Transverse colon (tissue), 4 donors: ENCODE measurements around the gene PSORS1C2. TPM values are rescaled to one million over a fixed set of nuclear protein-coding genes. Genes with fewer than 3 reads are reported as not detected.

Experiments used
- DNase-seq: peaks from one replicate; pipeline ENCODE4 v3.0.0-alpha.2; 2019
- H3K27ac ChIP-seq, 4 donors: fragments of 200-600 bp; sonication (generic); 2 replicates each; pipeline ENCODE4 v1.5.1; 2016 to 2018; ENCODE audit warnings: inconsistent platforms in 4 of 4
- H3K27me3 ChIP-seq: fragments of 200-600 bp; sonication (generic); 2 replicates; pipeline ENCODE4 v1.5.1; 2017; ENCODE audit warnings: inconsistent platforms
- H3K36me3 ChIP-seq, 4 donors: fragments of 200-600 bp; sonication (generic); 2 replicates each; pipeline ENCODE4 v1.5.1; 2017 to 2019; ENCODE audit warnings: inconsistent platforms in 4 of 4
- H3K4me1 ChIP-seq, 4 donors: fragments of 200-600 bp; sonication (generic); 2 replicates each; pipeline ENCODE4 v1.5.1; 2017 to 2020; ENCODE audit warnings: inconsistent platforms in 4 of 4
- H3K4me3 ChIP-seq, 4 donors: fragments of 200-600 bp; sonication (generic); 1 replicate in 1 of 4; 2 replicates in 3 of 4; pipeline versions ENCODE4 v1.5.1 to v1.6.1; 2017 to 2019; ENCODE audit warnings: inconsistent platforms in 4 of 4
- H3K9me3 ChIP-seq, 2 donors: fragments of 200-600 bp; sonication (generic); 2 replicates each; pipeline ENCODE4 v1.5.1; 2017 to 2019; ENCODE audit warnings: inconsistent platforms in 2 of 2
- EP300 ChIP-seq: sonication (generic); formaldehyde crosslinking; IDR thresholded peaks from one replicate; pipeline ENCODE4 v1.6.1; 2017; ENCODE audit warnings: antibody characterized with exemption, low read depth
- POLR2A ChIP-seq: fragments of 450-650 bp; IDR thresholded peaks from one replicate; pipeline ENCODE4 v1.6.1; 2016; ENCODE audit warnings: antibody characterized with exemption, mild to moderate bottlenecking, moderate library complexity
- POLR2AphosphoS5 ChIP-seq, 3 donors: sonication (generic); formaldehyde crosslinking; IDR thresholded peaks; one replicate each; pipeline ENCODE4 v1.6.1; 2016; ENCODE audit warnings: antibody characterized with exemption in 3 of 3
- WGBS, 2 donors: methylation state at CpG; one replicate each; pipeline ENCODE4 v1.1.5; 2018; ENCODE audit warnings: low coverage in 1 of 2; 5-methylcytosine and 5-hydroxymethylcytosine counted together
- in situ Hi-C, 4 donors: fragments of 200-750 bp; cut with MboI; loops; one replicate each; pipeline versions ENCODE4 v1.15.0 to v1.15.1; 2017; ENCODE audit warnings: low sequenced_read_pairs in 3 of 4, low pct_ligation_motif_present in 1 of 4, low pct_unique_long_range_greater_than_20kb in 1 of 4
- intact Hi-C: fragments of 100-400 bp; cut with DNase I; formaldehyde crosslinking; loops from one replicate; pipeline ENCODE4 v1.15.1; 2023; ENCODE audit warnings: low total_unique reads
- total RNA-seq, 4 donors: library from RNA; depleted of rRNA; stranded (reverse); fragments of >200 nt; gene quantifications; one replicate each; pipeline ENCODE4 v1.1.0, GENCODE V29; 2016
- TF ChIP-seq, protein P1 (sequence below), 5 experiments: fragments of 200-600 bp in 3 of 5; fragments of 450-650 bp in 2 of 5; sonication (generic) in 3 of 5; IDR thresholded peaks; 1 replicate in 2 of 5; 2 replicates in 3 of 5; pipeline ENCODE4 v1.5.1; 2016 to 2017; ENCODE audit warnings: antibody characterized with exemption in 5 of 5, inconsistent platforms in 3 of 5, mild to moderate bottlenecking in 2 of 5, moderate library complexity in 1 of 5

The PSORS1C2 gene
- total RNA-seq, 4 donors from 2014 or later: not detected

DNA sequence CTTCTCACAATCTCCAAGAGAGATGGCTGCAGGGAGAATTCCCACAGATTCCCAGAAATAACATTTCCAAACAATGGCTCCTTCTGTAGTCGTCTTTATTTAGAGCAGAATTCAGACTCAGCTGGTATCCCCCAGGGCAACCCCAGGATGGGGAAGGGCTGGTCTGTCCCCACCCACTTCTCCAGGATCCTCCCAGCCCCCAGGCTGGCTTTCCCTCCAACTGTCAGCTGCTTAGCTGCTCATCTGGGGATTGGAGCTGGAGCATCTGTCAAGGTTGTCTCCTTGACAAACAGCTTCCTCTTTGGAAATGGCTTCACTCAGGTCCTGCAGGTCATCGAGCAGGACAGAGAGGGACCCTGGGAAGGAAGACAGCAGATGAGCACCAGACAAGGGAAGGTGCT, 3.5 kb upstream of the PSORS1C2 start:
- H3K36me3 ChIP-seq: no peaks in the 10 kb centered on the region

DNA sequence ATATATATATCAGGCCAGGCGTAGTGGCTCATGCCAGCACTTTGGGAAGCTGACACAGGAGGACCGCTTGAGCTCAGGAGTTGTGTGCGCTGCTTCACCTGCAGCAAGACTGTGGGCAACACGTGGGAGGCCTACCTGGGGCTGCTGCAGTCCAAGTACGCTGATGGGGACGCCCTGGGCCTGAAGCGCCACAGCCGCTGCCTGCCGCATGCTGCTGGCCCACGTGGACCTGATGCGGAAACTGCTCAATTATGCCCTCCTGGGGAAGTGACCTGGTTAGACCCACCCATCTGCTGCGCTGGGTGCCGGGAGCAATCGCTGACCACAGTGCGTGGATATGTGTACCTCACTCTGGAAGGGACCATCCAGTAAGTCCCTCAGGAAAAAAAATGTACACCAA, 1.8 kb upstream of the PSORS1C2 start:
- H3K9me3 ChIP-seq: no peaks in the 10 kb centered on the region
- H3K27ac ChIP-seq: no peak overlapping the region
- no peak for TF ChIP-seq POLR2A
- TF ChIP-seq, protein P1, sequence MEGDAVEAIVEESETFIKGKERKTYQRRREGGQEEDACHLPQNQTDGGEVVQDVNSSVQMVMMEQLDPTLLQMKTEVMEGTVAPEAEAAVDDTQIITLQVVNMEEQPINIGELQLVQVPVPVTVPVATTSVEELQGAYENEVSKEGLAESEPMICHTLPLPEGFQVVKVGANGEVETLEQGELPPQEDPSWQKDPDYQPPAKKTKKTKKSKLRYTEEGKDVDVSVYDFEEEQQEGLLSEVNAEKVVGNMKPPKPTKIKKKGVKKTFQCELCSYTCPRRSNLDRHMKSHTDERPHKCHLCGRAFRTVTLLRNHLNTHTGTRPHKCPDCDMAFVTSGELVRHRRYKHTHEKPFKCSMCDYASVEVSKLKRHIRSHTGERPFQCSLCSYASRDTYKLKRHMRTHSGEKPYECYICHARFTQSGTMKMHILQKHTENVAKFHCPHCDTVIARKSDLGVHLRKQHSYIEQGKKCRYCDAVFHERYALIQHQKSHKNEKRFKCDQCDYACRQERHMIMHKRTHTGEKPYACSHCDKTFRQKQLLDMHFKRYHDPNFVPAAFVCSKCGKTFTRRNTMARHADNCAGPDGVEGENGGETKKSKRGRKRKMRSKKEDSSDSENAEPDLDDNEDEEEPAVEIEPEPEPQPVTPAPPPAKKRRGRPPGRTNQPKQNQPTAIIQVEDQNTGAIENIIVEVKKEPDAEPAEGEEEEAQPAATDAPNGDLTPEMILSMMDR (IDR thresholded peaks at IDR 0.05): no peak
- no peak for TF ChIP-seq EP300
- no peak for TF ChIP-seq POLR2AphosphoS5 (IDR thresholded peaks at IDR 0.05)
- no peaks in the 10 kb centered on the region for H3K27me3 ChIP-seq
- peaks cover 0 to 35% (median 25%) of the 10 kb centered on the region in 4 donors for H3K4me1 ChIP-seq
- no peak for DNase-seq
- no peaks in the 10 kb centered on the region for H3K36me3 ChIP-seq
- no peak overlapping the region for H3K4me3 ChIP-seq
- in situ Hi-C loops: no loop called here
- intact Hi-C loops: no loop called here
- WGBS, 2 donors: 0 to 98% methylated on average over 1 to 15 of the region's 15 CpGs

More for the DNA sequence above, 3.5 kb upstream of the PSORS1C2 start:
- Histone ChIP-seq H3K4me1 (peaks cover 0 to 34% (median 25%) of the 10 kb centered on the region in 4 donors), H3K9me3 (no peaks in the 10 kb centered on the region), H3K4me3 (no peak overlapping the region), H3K27ac (peak overlapping the region in 2 of 4 donors; percentile 84 to 91), H3K27me3 (no peaks in the 10 kb centered on the region)
- in situ Hi-C loops (no loop called here), intact Hi-C loops (no loop called here)
- 60 to 75% methylated on average over 1 to 2 of the region's 2 CpGs for WGBS, 2 donors
- no peak for DNase-seq
- TF ChIP-seq POLR2A (no peak), EP300 (no peak), POLR2AphosphoS5 (IDR thresholded peaks at IDR 0.05) (no peak)
- TF ChIP-seq, protein P1 (IDR thresholded peaks at IDR 0.05): no peak

DNA sequence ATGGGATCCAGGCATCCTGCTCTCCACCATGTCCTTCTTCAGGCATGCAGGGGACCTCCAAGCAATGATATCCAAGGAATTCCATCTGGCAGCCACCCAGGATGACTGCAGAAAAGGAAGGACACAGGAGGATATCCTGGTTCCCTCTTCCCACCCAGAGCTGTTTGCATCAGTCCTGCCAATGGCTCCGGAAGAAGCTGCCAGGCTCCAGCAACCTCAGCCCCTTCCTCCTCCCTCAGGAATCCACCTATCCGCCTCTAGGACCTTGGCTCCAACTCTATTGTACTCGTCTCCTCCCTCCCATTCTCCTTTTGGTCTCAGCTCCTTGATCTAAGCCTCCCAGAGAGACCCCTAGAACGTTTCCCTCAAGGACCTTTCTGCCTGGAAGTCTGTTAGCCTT, 733 bp upstream of the PSORS1C2 start:
- no peaks in the 10 kb centered on the region for H3K27me3 ChIP-seq
- H3K36me3 ChIP-seq: no peaks in the 10 kb centered on the region
- intact Hi-C loops (loop anchor here (5.0 kb wide), 1 partner anchor 228 kb away; no protein-coding TSS in a partner anchor), in situ Hi-C loops (loop anchor here (5.0 to 10.0 kb wide), 6 partner anchors 53 to 305 kb away; no protein-coding TSS in a partner anchor)
- H3K4me3 ChIP-seq: no peak overlapping the region
- no peak overlapping the region for H3K27ac ChIP-seq
- peaks cover 0 to 26% (median 17%) of the 10 kb centered on the region in 4 donors for H3K4me1 ChIP-seq
- no peak for TF ChIP-seq POLR2A
- TF ChIP-seq, protein P1 (IDR thresholded peaks at IDR 0.05): no peak
- TF ChIP-seq POLR2AphosphoS5 (IDR thresholded peaks at IDR 0.05): no peak
- no peak for TF ChIP-seq EP300
- 33 to 39% methylated on average over 1 to 4 of the region's 4 CpGs for WGBS, 2 donors
- no peaks in the 10 kb centered on the region for H3K9me3 ChIP-seq
- no peak for DNase-seq

DNA sequence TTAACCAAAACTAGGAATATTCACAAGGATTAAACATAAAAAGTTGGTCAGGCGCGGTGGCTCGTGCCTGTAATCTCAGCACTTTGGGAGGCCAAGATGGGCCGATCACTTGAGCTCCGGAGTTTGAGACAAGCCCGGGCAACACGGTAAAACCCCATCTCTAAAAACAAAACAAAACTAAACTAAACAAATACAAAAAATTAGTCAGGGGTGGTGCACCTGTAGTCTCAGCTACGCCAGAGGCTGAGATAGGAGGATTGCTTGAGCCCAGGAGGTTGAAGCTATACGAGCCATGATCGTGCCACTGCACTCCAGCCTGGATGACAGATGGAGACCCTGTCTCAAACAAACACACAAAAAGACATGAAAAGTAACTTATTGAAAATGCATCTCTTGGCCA, 3.2 kb downstream of the PSORS1C2 start:
- no peak for TF ChIP-seq POLR2A
- TF ChIP-seq EP300: no peak
- TF ChIP-seq, protein P1 (IDR thresholded peaks at IDR 0.05): no peak
- no peak for TF ChIP-seq POLR2AphosphoS5 (IDR thresholded peaks at IDR 0.05)
- Histone ChIP-seq H3K9me3 (no peaks in the 10 kb centered on the region), H3K27ac (no peak overlapping the region), H3K4me1 (peaks cover 0 to 11% (median 6%) of the 10 kb centered on the region in 4 donors), H3K4me3 (no peak overlapping the region), H3K27me3 (no peaks in the 10 kb centered on the region), H3K36me3 (no peaks in the 10 kb centered on the region)
- DNase-seq: no peak
- 63 to 78% methylated on average over 8 to 10 of the region's 10 CpGs for WGBS, 2 donors
- in situ Hi-C loops: loop anchor here (5.0 to 10.0 kb wide), 6 partner anchors 57 to 309 kb away; no protein-coding TSS in a partner anchor
- intact Hi-C loops: loop anchor here (2.0 to 5.0 kb wide), 2 partner anchors 57 to 232 kb away; no protein-coding TSS in a partner anchor
